ENCODE results near the gene GLG1. TPM values are rescaled to one million over a fixed set of nuclear protein-coding genes. Genes with fewer than 3 reads are reported as not detected.

The GLG1 gene
- total RNA-seq, 1 donor from 2014 or later, result 81.4 TPM

GRCh38 chr16:74570412-74571301 lies 36.3 kb downstream of the GLG1 start:
- no peak for TF ChIP-seq CTCF (IDR thresholded peaks at IDR 0.05)
- Mint-ChIP-seq H3K4me3 (no peak overlapping the region), H3K9me3 (no peaks in the 10 kb centered on the region), H3K4me1 (peaks cover 52% of the 10 kb centered on the region), H3K36me3 (ENCODE audit: low read depth) (peaks cover 13% of the 10 kb centered on the region), H3K27me3 (no peaks in the 10 kb centered on the region), H3K27ac (no peak overlapping the region)
- ATAC-seq (ENCODE audit: low read depth) (no peak), DNase-seq (no peak)
- ChIA-PET POLR2A (no interaction called here), CTCF (no interaction called here)
- intact Hi-C loops (cut with micrococcal nuclease), result no loop called here

- intact Hi-C loops (cut with micrococcal nuclease), result no loop called here
- no peak for TF ChIP-seq CTCF (IDR thresholded peaks at IDR 0.05)
- no peaks in the 10 kb centered on the region for H3K27me3 Mint-ChIP-seq
- ATAC-seq (ENCODE audit: low read depth) (no peak), DNase-seq (no peak)
- no peaks in the 10 kb centered on the region for H3K9me3 Mint-ChIP-seq
- ChIA-PET POLR2A (no interaction called here), CTCF (no interaction called here)
- peaks cover 10% of the 10 kb centered on the region for H3K36me3 Mint-ChIP-seq (ENCODE audit: low read depth)
- H3K4me1 Mint-ChIP-seq, result peaks cover 58% of the 10 kb centered on the region
- no peak overlapping the region for H3K27ac Mint-ChIP-seq
- H3K4me3 Mint-ChIP-seq, result no peak overlapping the region
Observed at GRCh38 chr16:74568961-74569631, 37.8 kb downstream of the GLG1 start.

- intact Hi-C loops (cut with micrococcal nuclease), result no loop called here
- Mint-ChIP-seq H3K4me3 (no peak overlapping the region), H3K36me3 (ENCODE audit: low read depth) (peaks cover 10% of the 10 kb centered on the region), H3K9me3 (no peaks in the 10 kb centered on the region), H3K4me1 (peaks cover 59% of the 10 kb centered on the region), H3K27me3 (no peaks in the 10 kb centered on the region), H3K27ac (no peak overlapping the region)
- ATAC-seq (ENCODE audit: low read depth) (no peak), DNase-seq (no peak)
- no peak for TF ChIP-seq CTCF (IDR thresholded peaks at IDR 0.05)
- CTCF ChIA-PET, result no interaction called here
- POLR2A ChIA-PET, result interaction anchor here (0.7 kb wide), 2 partner anchors 11 to 1649 kb away, joined by 4 to 6 read pairs; no protein-coding TSS in a partner anchor
Observed at GRCh38 chr16:74567901-74568300, 39.0 kb downstream of the GLG1 start.

- Mint-ChIP-seq H3K36me3 (ENCODE audit: low read depth) (peaks cover 10% of the 10 kb centered on the region), H3K27ac (no peak overlapping the region), H3K4me1 (peaks cover 44% of the 10 kb centered on the region), H3K27me3 (no peaks in the 10 kb centered on the region), H3K9me3 (no peaks in the 10 kb centered on the region), H3K4me3 (no peak overlapping the region)
- no peak for TF ChIP-seq CTCF (IDR thresholded peaks at IDR 0.05)
- ATAC-seq (ENCODE audit: low read depth) (no peak), DNase-seq (no peak)
- intact Hi-C loops (cut with micrococcal nuclease), result no loop called here
- CTCF ChIA-PET, result no interaction called here
- POLR2A ChIA-PET, result no interaction called here
Observed at GRCh38 chr16:74565378-74565777, 41.5 kb downstream of the GLG1 start.

- no peak for TF ChIP-seq CTCF (IDR thresholded peaks at IDR 0.05)
- POLR2A ChIA-PET, result no interaction called here
- Mint-ChIP-seq H3K27me3 (no peaks in the 10 kb centered on the region), H3K4me3 (no peak overlapping the region), H3K9me3 (no peaks in the 10 kb centered on the region), H3K4me1 (peaks cover 40% of the 10 kb centered on the region), H3K36me3 (ENCODE audit: low read depth) (peaks cover 10% of the 10 kb centered on the region), H3K27ac (no peak overlapping the region)
- intact Hi-C loops (cut with micrococcal nuclease), result no loop called here
- ATAC-seq (ENCODE audit: low read depth), result no peak
- CTCF ChIA-PET, result no interaction called here
- DNase-seq, result no peak
Observed at GRCh38 chr16:74564451-74564984, 42.4 kb downstream of the GLG1 start.
